Measurements from ENCODE around the gene FOXP1. TPM values are rescaled to one million over a fixed set of nuclear protein-coding genes. Genes with fewer than 3 reads are reported as not detected.

FOXP1 gene
- total and polyA plus RNA-seq, 8 donors = 95.1 to 143 (median 123) TPM

DNA sequence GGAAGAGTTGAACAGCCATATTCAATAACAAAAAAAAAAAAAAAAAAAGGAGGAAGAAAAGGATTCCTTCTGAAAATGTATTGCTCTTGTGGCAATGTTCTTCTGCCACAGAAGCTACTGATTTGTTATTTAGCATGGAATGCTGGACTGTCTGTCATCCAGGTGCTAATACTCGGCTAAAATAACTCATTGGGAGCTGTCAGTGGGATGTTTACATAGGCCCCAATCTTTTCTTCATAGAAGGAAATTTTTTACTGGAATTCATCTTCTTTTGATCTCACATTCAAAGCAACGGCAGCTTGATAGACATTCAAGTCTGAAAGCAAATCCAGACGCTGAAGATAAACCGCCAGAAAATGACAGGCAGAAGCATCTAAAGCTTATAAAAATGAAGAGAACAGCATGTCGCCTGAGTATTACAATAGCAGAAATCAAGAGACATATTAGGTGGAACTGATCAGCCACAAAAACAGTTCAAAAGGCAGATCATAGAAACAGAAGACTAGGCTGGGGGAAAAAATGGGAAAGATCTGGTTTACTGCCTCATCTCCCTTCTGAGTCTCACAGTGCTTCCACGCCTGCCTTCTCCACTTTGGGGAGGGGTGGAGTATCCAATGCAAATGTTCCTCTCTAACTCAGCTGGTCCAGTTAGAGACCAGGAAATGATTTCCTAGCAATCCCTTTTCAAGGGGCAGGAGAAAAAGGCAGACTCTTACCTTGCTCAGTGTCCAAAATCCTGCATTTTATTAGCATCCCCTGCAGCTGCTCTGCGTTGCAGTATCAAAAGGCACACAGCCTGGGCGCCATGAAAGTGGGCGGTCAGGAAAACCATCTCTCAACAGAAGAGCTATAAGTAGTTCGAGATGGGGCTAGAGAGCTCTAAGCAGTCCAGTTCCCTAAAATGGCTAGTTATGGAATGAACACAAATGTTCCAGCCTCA lies 451.9 kb downstream of the FOXP1 start:
- peaks cover 30 to 74% of the 10 kb centered on the region in 2 donors for H3K4me1 ChIP-seq
- DNase-seq (no peak), ATAC-seq (peak; percentile 32)
- intact Hi-C loops (cut with DNase I) = no loop called here
- H3K36me3 ChIP-seq = no peaks in the 10 kb centered on the region
- no peaks in the 10 kb centered on the region for H3K9me3 ChIP-seq
- TF ChIP-seq, protein P1, sequence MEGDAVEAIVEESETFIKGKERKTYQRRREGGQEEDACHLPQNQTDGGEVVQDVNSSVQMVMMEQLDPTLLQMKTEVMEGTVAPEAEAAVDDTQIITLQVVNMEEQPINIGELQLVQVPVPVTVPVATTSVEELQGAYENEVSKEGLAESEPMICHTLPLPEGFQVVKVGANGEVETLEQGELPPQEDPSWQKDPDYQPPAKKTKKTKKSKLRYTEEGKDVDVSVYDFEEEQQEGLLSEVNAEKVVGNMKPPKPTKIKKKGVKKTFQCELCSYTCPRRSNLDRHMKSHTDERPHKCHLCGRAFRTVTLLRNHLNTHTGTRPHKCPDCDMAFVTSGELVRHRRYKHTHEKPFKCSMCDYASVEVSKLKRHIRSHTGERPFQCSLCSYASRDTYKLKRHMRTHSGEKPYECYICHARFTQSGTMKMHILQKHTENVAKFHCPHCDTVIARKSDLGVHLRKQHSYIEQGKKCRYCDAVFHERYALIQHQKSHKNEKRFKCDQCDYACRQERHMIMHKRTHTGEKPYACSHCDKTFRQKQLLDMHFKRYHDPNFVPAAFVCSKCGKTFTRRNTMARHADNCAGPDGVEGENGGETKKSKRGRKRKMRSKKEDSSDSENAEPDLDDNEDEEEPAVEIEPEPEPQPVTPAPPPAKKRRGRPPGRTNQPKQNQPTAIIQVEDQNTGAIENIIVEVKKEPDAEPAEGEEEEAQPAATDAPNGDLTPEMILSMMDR (IDR thresholded peaks at IDR 0.05) = no peak
- H3K4me3 ChIP-seq = peak overlapping the region in 1 of 2 donors; percentile 51
- peak overlapping the region; percentile 92 to 94 for H3K27ac ChIP-seq
- H3K27me3 ChIP-seq = no peaks in the 10 kb centered on the region

DNA sequence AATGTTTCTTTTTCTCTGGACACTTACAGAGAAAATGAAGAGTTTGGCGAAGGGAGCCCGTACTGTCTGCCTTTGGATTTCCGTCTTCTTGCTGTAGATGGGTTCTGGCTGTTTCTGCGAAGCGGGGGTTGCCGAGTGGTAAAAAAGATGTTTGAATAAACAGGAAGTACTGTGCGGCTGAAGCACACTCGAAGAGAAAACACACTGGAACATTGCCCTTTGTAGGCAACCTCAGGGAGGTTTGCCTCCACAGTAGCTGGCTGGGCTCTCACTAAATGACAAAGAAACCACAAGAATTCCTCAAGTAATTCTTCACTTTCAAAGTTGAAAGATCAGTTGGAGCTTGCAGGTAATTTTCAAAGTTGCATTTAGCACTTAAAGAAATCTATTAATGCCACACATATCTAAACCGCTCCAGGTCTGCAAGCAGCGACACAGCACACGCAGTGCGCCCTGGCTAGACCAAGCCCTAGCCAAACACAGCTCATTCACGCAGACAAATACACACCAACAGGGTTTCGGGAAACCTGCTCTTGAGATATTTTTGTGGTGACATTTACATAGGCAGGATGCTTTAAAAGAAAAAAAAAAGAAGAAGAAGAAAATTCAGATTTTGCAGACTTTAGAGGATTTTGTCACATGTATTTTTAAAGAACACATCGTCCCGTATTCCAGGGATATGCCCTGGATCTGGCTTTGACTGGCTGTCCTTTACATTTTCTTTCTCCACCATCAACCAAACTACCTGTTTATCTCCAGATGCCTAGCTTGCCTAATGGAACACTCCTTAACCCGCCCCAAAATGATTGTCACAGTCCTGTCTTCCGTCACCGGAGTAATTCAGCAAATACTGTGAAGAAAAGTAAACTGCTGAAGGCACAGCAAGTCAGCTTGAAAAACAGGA lies 452.8 kb downstream of the FOXP1 start:
- peak overlapping the region; percentile 38 to 51 for H3K4me3 ChIP-seq
- H3K4me1 ChIP-seq = peaks cover 30 to 68% of the 10 kb centered on the region in 2 donors
- peak; percentile 69 to 90 (median 85) for DNase-seq
- peak; percentile 71 for ATAC-seq
- H3K36me3 ChIP-seq = no peaks in the 10 kb centered on the region
- intact Hi-C loops (cut with DNase I) = no loop called here
- no peaks in the 10 kb centered on the region for H3K27me3 ChIP-seq
- peak overlapping the region; percentile 92 to 94 for H3K27ac ChIP-seq
- TF ChIP-seq, protein P1 (IDR thresholded peaks at IDR 0.05) = no peak
- no peaks in the 10 kb centered on the region for H3K9me3 ChIP-seq

DNA sequence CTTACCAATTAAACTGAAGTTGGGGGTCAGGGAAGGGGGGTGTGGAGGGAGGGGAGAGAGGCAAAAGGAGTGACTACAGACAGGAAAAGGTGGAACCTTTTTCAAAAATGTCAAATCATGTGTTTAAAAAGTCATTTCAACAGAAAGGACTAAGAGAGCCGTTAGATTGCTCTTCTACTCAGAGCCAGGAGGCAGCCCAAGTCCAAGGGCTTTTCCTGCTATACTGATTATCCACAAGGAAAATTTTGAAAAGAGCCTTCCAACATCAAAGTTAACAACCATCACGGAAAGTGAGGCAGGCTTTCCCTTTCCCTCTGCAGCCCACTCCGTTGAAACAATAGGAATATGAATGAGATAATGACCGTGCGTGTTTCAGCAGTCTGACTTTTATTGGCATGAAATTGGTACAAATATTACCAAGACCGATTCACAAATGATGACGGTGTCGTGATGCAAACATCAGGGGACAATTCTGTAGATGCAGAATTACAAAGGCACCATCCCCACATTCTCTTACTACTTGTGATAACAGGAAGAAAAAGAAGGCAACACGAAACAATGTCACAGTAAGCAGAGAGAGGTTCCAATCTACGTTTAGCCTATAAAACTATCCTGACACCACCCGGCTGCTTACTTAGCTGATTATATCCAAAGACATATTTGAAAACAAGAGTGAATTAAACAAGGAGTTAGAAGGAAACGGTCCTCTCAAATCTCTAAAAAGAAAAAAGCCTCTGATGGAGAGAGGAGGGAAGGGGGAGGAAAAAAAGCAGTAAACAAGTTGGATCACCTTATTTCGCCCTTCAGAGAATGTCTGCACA lies 453.7 kb downstream of the FOXP1 start:
- H3K27ac ChIP-seq = peak overlapping the region; percentile 92 to 94
- DNase-seq (peak in 2 of 4 donors; percentile 72), ATAC-seq (peak; percentile 8)
- no peaks in the 10 kb centered on the region for H3K27me3 ChIP-seq
- TF ChIP-seq, protein P1 (IDR thresholded peaks at IDR 0.05) = no peak
- peaks cover 25 to 59% of the 10 kb centered on the region in 2 donors for H3K4me1 ChIP-seq
- H3K36me3 ChIP-seq = no peaks in the 10 kb centered on the region
- H3K9me3 ChIP-seq = no peaks in the 10 kb centered on the region
- peak overlapping the region; percentile 38 to 51 for H3K4me3 ChIP-seq
- intact Hi-C loops (cut with DNase I) = no loop called here

DNA sequence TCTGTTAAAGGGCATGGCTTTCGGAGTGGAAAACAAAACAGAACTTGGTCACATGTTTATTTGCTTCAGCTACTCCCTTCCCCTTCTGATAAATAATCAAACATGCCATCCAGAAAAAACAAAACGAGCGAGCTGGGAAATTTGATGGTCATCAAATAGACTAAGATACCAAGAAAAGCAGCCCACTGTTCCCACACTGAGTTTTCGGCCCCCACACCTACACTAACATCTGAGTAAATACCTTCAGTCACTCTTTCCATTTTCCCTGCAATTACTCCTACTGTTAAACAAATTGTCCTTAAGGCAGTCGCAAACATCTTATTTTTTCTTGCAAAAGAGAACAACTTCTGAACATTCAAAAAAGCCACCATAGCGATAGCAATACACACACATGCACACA lies 454.6 kb downstream of the FOXP1 start:
- peak in 1 of 4 donors; percentile 37 for DNase-seq
- Histone ChIP-seq H3K27me3 (no peaks in the 10 kb centered on the region), H3K9me3 (no peaks in the 10 kb centered on the region), H3K4me1 (peaks cover 25 to 50% of the 10 kb centered on the region in 2 donors), H3K36me3 (no peaks in the 10 kb centered on the region), H3K27ac (peak overlapping the region; percentile 92 to 94), H3K4me3 (peak overlapping the region; percentile 38 to 51)
- TF ChIP-seq, protein P1 (IDR thresholded peaks at IDR 0.05) = no peak
- intact Hi-C loops (cut with DNase I) = no loop called here
- no peak for ATAC-seq
